Activated T-cell treated with anti-CD3 and anti-CD28 coated beads, Interleukin-2, amount 50 U/mL, for 4 hours (primary cell): Measurements from ENCODE around the gene PPIE. TPM values are rescaled to one million over a fixed set of nuclear protein-coding genes. Genes with fewer than 3 reads are reported as not detected.
A peak's percentile ranks its signal among the peaks of the same experiment; 100 is the strongest.
"Not testable (repeated sequence)": the region's sequence is repeated elsewhere in the genome, so short reads cannot be mapped to it uniquely, and the experiment has no call there.

Source experiments
- ATAC-seq, 2 donors: fragments of 200-7000 bp; cut with Tn5 transposase; one replicate each; pipeline ENCODE4 v1.10.0; 2021
- DNase-seq: peaks from one replicate; pipeline ENCODE4 v3.0.0-alpha.2; 2020
- H3K27me3 Mint-ChIP-seq: one replicate; pipeline ENCODE4 v1.8.0; 2021; ENCODE audit warnings: low read depth, mixed read lengths
- H3K36me3 Mint-ChIP-seq: one replicate; pipeline ENCODE4 v1.8.0; 2022; ENCODE audit warnings: mixed read lengths; ENCODE audit not compliant: insufficient read depth
- H3K4me1 Mint-ChIP-seq: one replicate; pipeline ENCODE4 v1.8.0; 2021; ENCODE audit warnings: low read depth, mixed read lengths
- H3K4me3 Mint-ChIP-seq: one replicate; pipeline ENCODE4 v1.8.0; 2021; ENCODE audit warnings: mild to moderate bottlenecking, moderate library complexity, mixed read lengths
- H3K9me3 Mint-ChIP-seq: one replicate; pipeline ENCODE4 v1.8.0; 2021; ENCODE audit warnings: mixed read lengths
- total RNA-seq, 3 donors: library from RNA; stranded (reverse); gene quantifications; one replicate each; pipeline ENCODE4 v1.2.1, GENCODE V29; 2021

Gene PPIE
- total RNA-seq, 3 donors from 2014 or later: 54.0 to 65.4 (median 63.2) TPM

- ATAC-seq: no peak
- H3K36me3 Mint-ChIP-seq: peaks cover 19% of the 10 kb centered on the region
- no peaks in the 10 kb centered on the region for H3K9me3 Mint-ChIP-seq
- no peak for DNase-seq
- no peak overlapping the region for H3K4me3 Mint-ChIP-seq
- no peaks in the 10 kb centered on the region for H3K4me1 Mint-ChIP-seq
- H3K27me3 Mint-ChIP-seq: no peaks in the 10 kb centered on the region
Measured at GRCh38 chr1:39759436-39759726, 20.7 kb downstream of the PPIE start.

- ATAC-seq: no peak
- no peak overlapping the region for H3K4me3 Mint-ChIP-seq
- H3K27me3 Mint-ChIP-seq: no peaks in the 10 kb centered on the region
Measured at GRCh38 chr1:39760074-39761008, 21.7 kb downstream of the PPIE start.

GRCh38 chr1:39761016-39761415 lies 22.3 kb downstream of the PPIE start:
- Mint-ChIP-seq H3K4me3 (no peak overlapping the region), H3K9me3 (no peaks in the 10 kb centered on the region), H3K36me3 (peaks cover 17% of the 10 kb centered on the region)

More at GRCh38 chr1:39760074-39761008, 21.7 kb downstream of the PPIE start:
- H3K36me3 Mint-ChIP-seq: peaks cover 17% of the 10 kb centered on the region
- no peaks in the 10 kb centered on the region for H3K4me1 Mint-ChIP-seq
- H3K9me3 Mint-ChIP-seq: no peaks in the 10 kb centered on the region
- no peak for DNase-seq

GRCh38 chr1:39761557-39762260 lies 23.0 kb downstream of the PPIE start:
- no peak overlapping the region for H3K4me3 Mint-ChIP-seq
- H3K36me3 Mint-ChIP-seq: peaks cover 14% of the 10 kb centered on the region
- no peak for DNase-seq
- H3K4me1 Mint-ChIP-seq: no peaks in the 10 kb centered on the region
- H3K27me3 Mint-ChIP-seq: peaks cover 2% of the 10 kb centered on the region
- no peaks in the 10 kb centered on the region for H3K9me3 Mint-ChIP-seq
- no peak for ATAC-seq

More at GRCh38 chr1:39761016-39761415, 22.3 kb downstream of the PPIE start:
- no peaks in the 10 kb centered on the region for H3K4me1 Mint-ChIP-seq
- ATAC-seq: no peak
- no peaks in the 10 kb centered on the region for H3K27me3 Mint-ChIP-seq
- DNase-seq: no peak

GRCh38 chr1:39762550-39763540 lies 24.2 kb downstream of the PPIE start:
- H3K27me3 Mint-ChIP-seq: peaks cover 2% of the 10 kb centered on the region
- H3K4me1 Mint-ChIP-seq: no peaks in the 10 kb centered on the region
- H3K4me3 Mint-ChIP-seq: no peak overlapping the region
- peaks cover 8% of the 10 kb centered on the region for H3K36me3 Mint-ChIP-seq
- H3K9me3 Mint-ChIP-seq: no peaks in the 10 kb centered on the region
- no peak for DNase-seq
- ATAC-seq: no peak

- not testable (repeated sequence) for H3K9me3 Mint-ChIP-seq, ATAC-seq, H3K4me3 Mint-ChIP-seq, H3K4me1 Mint-ChIP-seq, H3K36me3 Mint-ChIP-seq, DNase-seq, H3K27me3 Mint-ChIP-seq
Measured at GRCh38 chr1:39763619-39764374, 25.1 kb downstream of the PPIE start.

GRCh38 chr1:39764512-39764911 lies 25.8 kb downstream of the PPIE start:
- not testable (repeated sequence) for H3K4me1 Mint-ChIP-seq, ATAC-seq, H3K4me3 Mint-ChIP-seq, H3K27me3 Mint-ChIP-seq, H3K36me3 Mint-ChIP-seq, DNase-seq, H3K9me3 Mint-ChIP-seq

GRCh38 chr1:39766466-39766865 lies 27.8 kb downstream of the PPIE start:
- not testable (repeated sequence) for ATAC-seq, H3K36me3 Mint-ChIP-seq, H3K27me3 Mint-ChIP-seq, H3K9me3 Mint-ChIP-seq, H3K4me1 Mint-ChIP-seq, H3K4me3 Mint-ChIP-seq, DNase-seq

- H3K36me3 Mint-ChIP-seq, H3K9me3 Mint-ChIP-seq, ATAC-seq, H3K4me1 Mint-ChIP-seq, DNase-seq, H3K4me3 Mint-ChIP-seq, H3K27me3 Mint-ChIP-seq: not testable (repeated sequence)
Measured at GRCh38 chr1:39769502-39769901, 30.8 kb downstream of the PPIE start.

- not testable (repeated sequence) for H3K4me1 Mint-ChIP-seq, DNase-seq, H3K9me3 Mint-ChIP-seq, H3K36me3 Mint-ChIP-seq, H3K27me3 Mint-ChIP-seq
- ATAC-seq: peak; percentile 46 to 56
- peak overlapping the region; percentile 67 for H3K4me3 Mint-ChIP-seq
Measured at GRCh38 chr1:39770100-39771021, 31.7 kb downstream of the PPIE start.

- H3K27me3 Mint-ChIP-seq, DNase-seq, H3K36me3 Mint-ChIP-seq, H3K9me3 Mint-ChIP-seq, H3K4me1 Mint-ChIP-seq: not testable (repeated sequence)
- H3K4me3 Mint-ChIP-seq: peak within 1 kb of the TSS; percentile 67
- peak; percentile 64 for ATAC-seq
Measured at GRCh38 chr1:39771022-39771532, 32.4 kb downstream of the PPIE start, which contains the start of gene OXCT2. OXCT2 (minus strand) TSS chr1:39771348; CDS start chr1:39771255, 93 bp downstream.

GRCh38 chr1:39773369-39773979 lies 34.8 kb downstream of the PPIE start:
- ATAC-seq: peak; percentile 17 to 33
- not testable (repeated sequence) for DNase-seq, H3K4me1 Mint-ChIP-seq, H3K36me3 Mint-ChIP-seq, H3K9me3 Mint-ChIP-seq, H3K27me3 Mint-ChIP-seq, H3K4me3 Mint-ChIP-seq
